Suprapubic skin (tissue), 4 donors: Measurements from ENCODE around the gene RPL37A.

Experiments used
- CTCF ChIP-seq, 2 donors: fragments of 200-600 bp in 1 of 2; fragments of 450-650 bp in 1 of 2; sonication (generic) in 1 of 2; IDR thresholded peaks; one replicate each; pipeline ENCODE4 v1.5.1; 2016 to 2019; ENCODE audit warnings: antibody characterized with exemption in 2 of 2, mild to moderate bottlenecking in 1 of 2, moderate library complexity in 1 of 2
- EP300 ChIP-seq: sonication (generic); formaldehyde crosslinking; IDR thresholded peaks from one replicate; pipeline ENCODE4 v1.6.1; 2017; ENCODE audit warnings: antibody characterized with exemption
- POLR2AphosphoS5 ChIP-seq, 3 donors: sonication (generic); formaldehyde crosslinking; IDR thresholded peaks; one replicate each; pipeline ENCODE4 v1.6.1; 2017; ENCODE audit warnings: antibody characterized with exemption in 3 of 3

- TF ChIP-seq CTCF (IDR thresholded peaks at IDR 0.05) (no peak), POLR2AphosphoS5 (IDR thresholded peaks at IDR 0.05) (no peak), EP300 (no peak)
Observed at GRCh38 chr2:216503159-216503629, 4.5 kb downstream of the RPL37A start.
